ENCODE data around the gene ADGRF3. TPM values are rescaled to one million over a fixed set of nuclear protein-coding genes. Genes with fewer than 3 reads are reported as not detected.

ADGRF3 gene, protein sequence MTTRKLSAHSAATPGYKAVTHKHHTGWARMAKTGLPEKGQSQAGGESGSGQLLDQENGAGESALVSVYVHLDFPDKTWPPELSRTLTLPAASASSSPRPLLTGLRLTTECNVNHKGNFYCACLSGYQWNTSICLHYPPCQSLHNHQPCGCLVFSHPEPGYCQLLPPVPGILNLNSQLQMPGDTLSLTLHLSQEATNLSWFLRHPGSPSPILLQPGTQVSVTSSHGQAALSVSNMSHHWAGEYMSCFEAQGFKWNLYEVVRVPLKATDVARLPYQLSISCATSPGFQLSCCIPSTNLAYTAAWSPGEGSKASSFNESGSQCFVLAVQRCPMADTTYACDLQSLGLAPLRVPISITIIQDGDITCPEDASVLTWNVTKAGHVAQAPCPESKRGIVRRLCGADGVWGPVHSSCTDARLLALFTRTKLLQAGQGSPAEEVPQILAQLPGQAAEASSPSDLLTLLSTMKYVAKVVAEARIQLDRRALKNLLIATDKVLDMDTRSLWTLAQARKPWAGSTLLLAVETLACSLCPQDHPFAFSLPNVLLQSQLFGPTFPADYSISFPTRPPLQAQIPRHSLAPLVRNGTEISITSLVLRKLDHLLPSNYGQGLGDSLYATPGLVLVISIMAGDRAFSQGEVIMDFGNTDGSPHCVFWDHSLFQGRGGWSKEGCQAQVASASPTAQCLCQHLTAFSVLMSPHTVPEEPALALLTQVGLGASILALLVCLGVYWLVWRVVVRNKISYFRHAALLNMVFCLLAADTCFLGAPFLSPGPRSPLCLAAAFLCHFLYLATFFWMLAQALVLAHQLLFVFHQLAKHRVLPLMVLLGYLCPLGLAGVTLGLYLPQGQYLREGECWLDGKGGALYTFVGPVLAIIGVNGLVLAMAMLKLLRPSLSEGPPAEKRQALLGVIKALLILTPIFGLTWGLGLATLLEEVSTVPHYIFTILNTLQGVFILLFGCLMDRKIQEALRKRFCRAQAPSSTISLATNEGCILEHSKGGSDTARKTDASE
- total RNA-seq (2021; ENCODE audit: unreplicated experiment) (not detected), Bru-seq, nascent RNA (percentile 51 among the genes with signal in this experiment), BruChase-seq, experiment 1, labeled RNA remaining after a 6-hour chase (percentile 29 among the genes with signal in this experiment), BruChase-seq, experiment 2, labeled RNA remaining after a 2-hour chase (percentile 36 among the genes with signal in this experiment)
- polyA plus RNA-seq (2012) = 0.01 and 0.12 TPM in 2 replicates
- long read RNA-seq = 0 reads

DNA sequence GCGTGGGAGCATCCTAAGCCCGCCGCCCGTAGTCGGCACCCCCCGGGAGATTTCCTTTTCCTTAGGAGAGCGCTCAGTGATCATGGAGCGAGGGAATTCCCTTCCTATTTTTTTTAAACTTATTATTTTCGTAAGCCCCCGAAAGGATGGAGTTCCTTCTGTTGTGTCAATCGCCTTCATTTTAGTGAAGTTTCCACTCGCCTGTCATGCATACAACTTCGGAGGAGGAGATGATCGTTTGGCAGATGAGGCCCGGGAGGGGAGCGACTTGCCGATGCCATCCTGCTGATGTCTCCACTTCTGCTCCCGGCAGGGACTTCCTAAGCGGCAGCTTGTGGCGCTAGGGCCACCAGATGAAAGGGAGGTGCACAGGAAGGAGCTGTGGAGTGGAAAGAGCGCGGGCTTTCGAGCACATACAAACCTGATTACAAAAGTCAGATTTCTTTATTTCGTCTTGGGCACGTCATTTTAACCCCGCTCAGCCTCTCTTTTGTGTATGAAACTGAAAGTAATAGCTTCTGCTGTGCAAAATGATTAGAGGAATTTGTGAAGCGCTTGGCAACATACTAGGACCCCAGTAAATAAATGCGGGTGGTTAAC lies at the start of gene ADGRF3:
ADGRF3 (minus strand) TSS at position 336 of the 600 bp plus-strand sequence. CDS start 555 bp downstream, outside the sequence.
- Histone ChIP-seq H3K27me3 (ENCODE audit: insufficient read depth, low read length) (no peaks in the 10 kb centered on the region), H2AFZ (ENCODE audit: low read depth, low read length, poor library complexity, severe bottlenecking) (no peak within 1 kb of the TSS), H3K79me2 (ENCODE audit: insufficient read depth, low read length) (peaks cover 73% of the 10 kb centered on the region), H3K9me3 (ENCODE audit: control insufficient read depth in 1 of 2, insufficient read depth in 1 of 2, low read depth in 1 of 2, low read length in 2 of 2) (no peaks in the 10 kb centered on the region), H3K4me3 (replicated peaks in 1 of 2; ENCODE audit: low read depth in 1 of 2, low read length in 2 of 2) (peak within 1 kb of the TSS; percentile 82 to 86), H3K36me3 (ENCODE audit: control insufficient read depth in 1 of 2, insufficient read depth in 2 of 2, low read length in 2 of 2) (no peaks in the 10 kb centered on the region), H3K9me2 (ENCODE audit: insufficient read depth) (no peaks in the 10 kb centered on the region), H3K27ac (ENCODE audit: low read depth, low read length) (peak within 1 kb of the TSS; percentile 90), H3K4me2 (ENCODE audit: low read length) (peak within 1 kb of the TSS; percentile 83), H3K4me1 (ENCODE audit: control insufficient read depth in 1 of 2, insufficient read depth in 2 of 2, low read length in 2 of 2) (peaks cover 6 to 33% of the 10 kb centered on the region in 2 experiments), H3K9ac (ENCODE audit: low read length) (peak within 1 kb of the TSS; percentile 96), H4K20me1 (ENCODE audit: insufficient read depth) (peaks cover 5% of the 10 kb centered on the region; the same call in 1 of the 2 replicates)
- POLR2A ChIA-PET = interaction anchor here (1.3 to 3.0 kb wide), 4 partner anchors 9 to 19 kb away, joined by 3 to 30 read pairs (median 4); no protein-coding TSS in a partner anchor
- RAD21 ChIA-PET (ENCODE audit: low non-redundant PET in 1 of 2, low total read pairs in 2 of 2, uncharacterized antibody in 2 of 2, unreplicated experiment in 2 of 2) = no interaction called here
- CTCF ChIA-PET = no interaction called here
- DNase-seq (ENCODE audit: low read depth, low spot score) = no peak
- BruUV-seq (replicated peaks) = no TSS peak
- intact Hi-C loops (cut with micrococcal nuclease) = loop anchor here (1.0 kb wide), 1 partner anchor 9 kb away; no protein-coding TSS in a partner anchor
- TF ChIP-seq, protein P1, sequence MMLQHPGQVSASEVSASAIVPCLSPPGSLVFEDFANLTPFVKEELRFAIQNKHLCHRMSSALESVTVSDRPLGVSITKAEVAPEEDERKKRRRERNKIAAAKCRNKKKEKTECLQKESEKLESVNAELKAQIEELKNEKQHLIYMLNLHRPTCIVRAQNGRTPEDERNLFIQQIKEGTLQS (IDR thresholded peaks at IDR 0.05) = no peak
- no peak; the same call in 1 of the 2 replicates for ATAC-seq

DNA sequence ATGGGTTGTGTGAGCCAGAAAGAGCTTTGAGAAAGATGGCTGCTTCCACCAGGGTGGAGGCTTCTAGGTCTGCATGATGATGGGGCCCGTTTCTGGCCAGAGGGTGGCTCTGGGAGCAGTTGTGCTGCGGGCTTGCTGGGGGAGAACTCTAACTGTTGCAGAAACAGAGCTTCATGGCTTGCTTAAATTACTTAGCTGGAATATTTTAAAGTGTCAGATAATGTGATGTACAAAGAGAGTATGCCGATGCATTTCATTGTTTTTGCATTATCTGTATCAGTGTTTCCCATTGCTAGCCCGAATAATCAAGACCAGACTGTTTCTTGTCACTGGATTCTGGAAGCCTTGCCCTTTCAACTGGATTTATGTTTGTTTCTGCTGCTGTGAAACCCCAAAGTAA lies 48.8 kb upstream of the ADGRF3 start:
- intact Hi-C loops (cut with micrococcal nuclease) = no loop called here
- no TSS peak for BruUV-seq (replicated peaks)
- no peak overlapping the region for H3K27ac ChIP-seq (ENCODE audit: low read depth, low read length)
- no peak for TF ChIP-seq POLR2AphosphoS5 (IDR thresholded peaks at IDR 0.05; ENCODE audit: low read depth, low read length)
- TF ChIP-seq ELF1 (IDR thresholded peaks at IDR 0.05; ENCODE audit: borderline replicate concordance, low read depth) = no peak
- no peak for TF ChIP-seq CEBPB (IDR thresholded peaks at IDR 0.05; ENCODE audit: low read depth)
- TF ChIP-seq RAD21 (IDR thresholded peaks at IDR 0.05; ENCODE audit: low read depth) = no peak
- TF ChIP-seq ZNF274 (IDR thresholded peaks at IDR 0.05; ENCODE audit: low read depth, low read length) = no peak
- TF ChIP-seq SIN3A (IDR thresholded peaks at IDR 0.05; ENCODE audit: low read depth) = no peak
- TF ChIP-seq, protein P2, sequence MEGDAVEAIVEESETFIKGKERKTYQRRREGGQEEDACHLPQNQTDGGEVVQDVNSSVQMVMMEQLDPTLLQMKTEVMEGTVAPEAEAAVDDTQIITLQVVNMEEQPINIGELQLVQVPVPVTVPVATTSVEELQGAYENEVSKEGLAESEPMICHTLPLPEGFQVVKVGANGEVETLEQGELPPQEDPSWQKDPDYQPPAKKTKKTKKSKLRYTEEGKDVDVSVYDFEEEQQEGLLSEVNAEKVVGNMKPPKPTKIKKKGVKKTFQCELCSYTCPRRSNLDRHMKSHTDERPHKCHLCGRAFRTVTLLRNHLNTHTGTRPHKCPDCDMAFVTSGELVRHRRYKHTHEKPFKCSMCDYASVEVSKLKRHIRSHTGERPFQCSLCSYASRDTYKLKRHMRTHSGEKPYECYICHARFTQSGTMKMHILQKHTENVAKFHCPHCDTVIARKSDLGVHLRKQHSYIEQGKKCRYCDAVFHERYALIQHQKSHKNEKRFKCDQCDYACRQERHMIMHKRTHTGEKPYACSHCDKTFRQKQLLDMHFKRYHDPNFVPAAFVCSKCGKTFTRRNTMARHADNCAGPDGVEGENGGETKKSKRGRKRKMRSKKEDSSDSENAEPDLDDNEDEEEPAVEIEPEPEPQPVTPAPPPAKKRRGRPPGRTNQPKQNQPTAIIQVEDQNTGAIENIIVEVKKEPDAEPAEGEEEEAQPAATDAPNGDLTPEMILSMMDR (IDR thresholded peaks at IDR 0.05 in 2 of 3, conservative IDR thresholded peaks at IDR 0.05 in 1 of 3; ENCODE audit: borderline replicate concordance in 1 of 3, insufficient read depth in 1 of 3, low read depth in 2 of 3, low read length in 2 of 3) = no peak
- H3K9me3 ChIP-seq (ENCODE audit: control insufficient read depth in 1 of 2, insufficient read depth in 1 of 2, low read depth in 1 of 2, low read length in 2 of 2) = no peaks in the 10 kb centered on the region
- no peak overlapping the region for H2AFZ ChIP-seq (ENCODE audit: low read depth, low read length, poor library complexity, severe bottlenecking)
- no peaks in the 10 kb centered on the region for H3K4me1 ChIP-seq (ENCODE audit: control insufficient read depth in 1 of 2, insufficient read depth in 2 of 2, low read length in 2 of 2)
- no peak overlapping the region for H3K4me2 ChIP-seq (ENCODE audit: low read length)
- RAD21 ChIA-PET (ENCODE audit: low non-redundant PET in 1 of 2, low total read pairs in 2 of 2, uncharacterized antibody in 2 of 2, unreplicated experiment in 2 of 2) = no interaction called here
- H3K36me3 ChIP-seq (ENCODE audit: control insufficient read depth in 1 of 2, insufficient read depth in 2 of 2, low read length in 2 of 2) = 0 out of 4 replicates have a peak, but pooled peaks cover 3% of the 10 kb centered on the region in 2 experiments
- DNase-seq (ENCODE audit: low read depth, low spot score) (no peak), ATAC-seq (no peak)
- no peaks in the 10 kb centered on the region for H3K27me3 ChIP-seq (ENCODE audit: insufficient read depth, low read length)
- no peaks in the 10 kb centered on the region; the same call in 1 of the 2 replicates for H4K20me1 ChIP-seq (ENCODE audit: insufficient read depth)
- H3K4me3 ChIP-seq (replicated peaks in 1 of 2; ENCODE audit: low read depth in 1 of 2, low read length in 2 of 2) = no peak overlapping the region
- POLR2A ChIA-PET = no interaction called here
- H3K9ac ChIP-seq (ENCODE audit: low read length) = no peak overlapping the region
- CTCF ChIA-PET = no interaction called here
- no peaks in the 10 kb centered on the region for H3K79me2 ChIP-seq (ENCODE audit: insufficient read depth, low read length)
- H3K9me2 ChIP-seq (ENCODE audit: insufficient read depth) = no peaks in the 10 kb centered on the region
